ENCODE measurements around the gene CCNA1.
A peak's percentile ranks its signal among the peaks of the same experiment; 100 is the strongest.

Gene CCNA1

DNA sequence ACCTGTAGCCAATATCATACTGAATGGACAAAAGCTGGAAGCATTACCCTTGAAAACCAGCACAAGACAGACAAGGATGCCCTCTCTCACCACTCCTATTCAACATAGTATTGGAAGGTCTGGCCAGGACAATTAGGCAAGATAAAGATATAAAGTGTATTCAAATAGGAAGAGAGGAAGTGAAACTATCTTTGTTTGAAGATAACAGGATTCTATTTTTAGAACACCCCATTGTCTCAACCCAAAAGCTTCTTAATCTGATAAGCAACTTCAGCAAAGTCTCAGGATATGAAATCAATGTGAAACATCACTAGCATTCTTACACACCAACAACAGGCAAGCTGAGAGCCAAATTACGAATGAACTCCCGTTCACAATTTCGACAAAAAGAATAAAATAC lies 17.8 kb upstream of the CCNA1 start:
- Mint-ChIP-seq H3K27me3 (ENCODE audit: low read depth, poor library complexity) (no peaks in the 10 kb centered on the region), H3K4me3 (no peak overlapping the region), H3K4me1 (no peaks in the 10 kb centered on the region), H3K27ac (no peak overlapping the region), H3K9me3 (peaks cover 22% of the 10 kb centered on the region), H3K36me3 (ENCODE audit: low read depth) (no peaks in the 10 kb centered on the region)
- no peak for DNase-seq
- TF ChIP-seq, protein P1, sequence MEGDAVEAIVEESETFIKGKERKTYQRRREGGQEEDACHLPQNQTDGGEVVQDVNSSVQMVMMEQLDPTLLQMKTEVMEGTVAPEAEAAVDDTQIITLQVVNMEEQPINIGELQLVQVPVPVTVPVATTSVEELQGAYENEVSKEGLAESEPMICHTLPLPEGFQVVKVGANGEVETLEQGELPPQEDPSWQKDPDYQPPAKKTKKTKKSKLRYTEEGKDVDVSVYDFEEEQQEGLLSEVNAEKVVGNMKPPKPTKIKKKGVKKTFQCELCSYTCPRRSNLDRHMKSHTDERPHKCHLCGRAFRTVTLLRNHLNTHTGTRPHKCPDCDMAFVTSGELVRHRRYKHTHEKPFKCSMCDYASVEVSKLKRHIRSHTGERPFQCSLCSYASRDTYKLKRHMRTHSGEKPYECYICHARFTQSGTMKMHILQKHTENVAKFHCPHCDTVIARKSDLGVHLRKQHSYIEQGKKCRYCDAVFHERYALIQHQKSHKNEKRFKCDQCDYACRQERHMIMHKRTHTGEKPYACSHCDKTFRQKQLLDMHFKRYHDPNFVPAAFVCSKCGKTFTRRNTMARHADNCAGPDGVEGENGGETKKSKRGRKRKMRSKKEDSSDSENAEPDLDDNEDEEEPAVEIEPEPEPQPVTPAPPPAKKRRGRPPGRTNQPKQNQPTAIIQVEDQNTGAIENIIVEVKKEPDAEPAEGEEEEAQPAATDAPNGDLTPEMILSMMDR (IDR thresholded peaks at IDR 0.05) = no peak

DNA sequence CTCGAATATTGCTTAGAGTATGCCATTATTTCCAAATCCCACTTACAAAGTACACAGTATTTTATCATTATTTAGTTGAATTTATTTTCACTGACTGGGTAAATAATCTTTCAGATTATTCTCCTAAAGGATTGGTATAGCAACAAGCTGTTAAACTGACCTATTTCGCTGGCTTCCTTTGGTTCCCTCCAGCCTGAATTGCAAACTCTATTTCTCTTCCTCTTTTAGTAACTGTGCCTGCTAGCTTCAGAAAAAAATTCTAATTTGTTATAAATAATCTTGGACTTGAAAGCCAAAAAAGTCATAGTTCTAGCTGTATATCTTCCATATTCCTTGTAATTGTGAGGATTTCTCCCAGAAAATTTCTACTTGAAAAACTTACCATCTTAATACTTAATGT lies 15.0 kb upstream of the CCNA1 start:
- Mint-ChIP-seq H3K4me1 (no peaks in the 10 kb centered on the region), H3K9me3 (peaks cover 22% of the 10 kb centered on the region), H3K36me3 (ENCODE audit: low read depth) (no peaks in the 10 kb centered on the region), H3K27ac (no peak overlapping the region), H3K27me3 (ENCODE audit: low read depth, poor library complexity) (peaks cover 8% of the 10 kb centered on the region), H3K4me3 (no peak overlapping the region)
- TF ChIP-seq, protein P1 (IDR thresholded peaks at IDR 0.05) = no peak
- no peak for DNase-seq

DNA sequence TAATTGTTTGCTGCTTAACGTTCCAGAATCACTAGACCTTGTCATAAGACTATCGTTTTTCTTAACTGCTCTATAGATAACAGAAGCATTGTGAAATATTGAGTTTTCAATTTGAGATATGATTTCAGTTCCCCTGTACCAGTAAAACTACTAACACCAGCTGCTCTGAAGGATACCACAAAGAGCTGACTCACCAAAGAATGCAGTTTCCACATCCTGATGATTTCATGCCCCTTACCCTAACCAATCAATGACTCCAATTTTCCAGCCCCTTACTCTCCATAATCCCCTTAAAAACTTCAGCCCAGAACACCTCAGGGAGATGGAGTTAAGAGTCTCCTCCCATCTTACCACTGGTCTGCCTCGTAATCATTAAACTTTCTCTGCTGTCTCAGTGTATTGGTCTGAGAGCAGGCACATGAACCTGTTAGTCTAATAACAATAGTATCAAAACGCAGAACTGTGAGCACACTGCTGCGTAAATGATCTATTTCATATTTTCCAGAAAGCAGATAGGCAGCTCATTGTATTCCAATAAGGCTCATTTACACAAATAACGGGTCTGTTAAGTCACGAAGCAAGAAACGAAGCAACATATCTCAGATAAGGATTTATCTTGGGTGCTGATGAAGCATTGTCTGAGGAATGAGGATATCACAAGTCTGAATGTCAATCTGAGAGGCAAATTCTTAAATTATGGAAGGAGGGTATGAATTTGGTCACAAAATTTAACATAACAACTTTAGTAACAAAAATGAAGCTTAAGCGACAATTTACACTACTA lies 14.1 kb upstream of the CCNA1 start:
- DNase-seq = no peak

DNA sequence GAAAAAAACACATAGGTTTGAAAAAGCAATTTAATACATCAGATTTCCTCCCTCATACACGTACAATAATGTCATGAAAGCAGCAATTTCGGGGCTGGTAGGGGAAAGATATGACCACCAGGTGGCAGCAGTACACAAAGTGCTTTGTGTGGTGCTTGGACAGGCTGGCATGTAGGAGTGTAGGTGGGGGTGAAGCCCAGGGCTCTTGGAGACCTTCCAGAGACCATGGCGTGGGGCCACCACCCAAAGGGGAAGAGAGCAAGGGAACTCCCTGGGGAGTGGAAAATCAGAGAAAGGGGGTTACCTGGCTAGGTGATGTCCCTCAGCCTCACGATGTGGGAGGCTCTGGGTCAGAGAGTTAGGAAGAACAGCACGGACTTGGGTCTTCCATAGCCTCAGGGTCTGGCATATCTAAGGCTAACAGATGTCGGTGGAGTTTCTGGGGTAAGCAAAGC lies 11.8 kb upstream of the CCNA1 start:
- Mint-ChIP-seq H3K9me3 (peaks cover 14% of the 10 kb centered on the region), H3K4me3 (no peak overlapping the region), H3K27ac (no peak overlapping the region), H3K27me3 (ENCODE audit: low read depth, poor library complexity) (peaks cover 13% of the 10 kb centered on the region), H3K4me1 (no peaks in the 10 kb centered on the region), H3K36me3 (ENCODE audit: low read depth) (no peaks in the 10 kb centered on the region)
- TF ChIP-seq, protein P1 (IDR thresholded peaks at IDR 0.05) = peak; percentile 85
- DNase-seq = peak; percentile 82

More for the DNA sequence above, 14.1 kb upstream of the CCNA1 start:
- Mint-ChIP-seq H3K4me3 (no peak overlapping the region), H3K27ac (no peak overlapping the region), H3K9me3 (peaks cover 22% of the 10 kb centered on the region), H3K36me3 (ENCODE audit: low read depth) (no peaks in the 10 kb centered on the region), H3K27me3 (ENCODE audit: low read depth, poor library complexity) (peaks cover 8% of the 10 kb centered on the region), H3K4me1 (no peaks in the 10 kb centered on the region)
- TF ChIP-seq, protein P1 (IDR thresholded peaks at IDR 0.05) = no peak

DNA sequence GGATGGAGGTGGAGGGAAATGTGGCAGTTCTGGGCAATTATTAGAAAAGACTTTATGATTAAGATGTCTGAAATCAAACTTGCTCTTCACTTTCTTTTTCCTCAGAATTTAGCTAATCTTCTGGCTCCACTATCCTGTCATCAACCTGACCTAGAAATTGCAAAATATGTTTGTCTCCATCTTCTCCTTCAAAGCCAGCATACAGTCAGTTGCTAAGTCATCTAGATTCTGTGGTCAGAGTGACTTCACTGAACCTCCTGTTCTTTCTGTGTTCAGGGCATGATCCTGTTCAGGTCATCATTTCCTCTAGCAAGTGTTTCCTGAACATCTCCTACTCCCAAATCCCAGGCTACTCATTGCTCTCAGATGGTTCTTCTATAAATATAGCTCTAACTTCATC lies 10.8 kb upstream of the CCNA1 start:
- DNase-seq = no peak
- H3K27ac Mint-ChIP-seq = no peak overlapping the region
- H3K4me3 Mint-ChIP-seq = no peak overlapping the region
- peaks cover 20% of the 10 kb centered on the region for H3K9me3 Mint-ChIP-seq
- TF ChIP-seq, protein P1 (IDR thresholded peaks at IDR 0.05) = no peak
- H3K4me1 Mint-ChIP-seq = no peaks in the 10 kb centered on the region
- no peaks in the 10 kb centered on the region for H3K36me3 Mint-ChIP-seq (ENCODE audit: low read depth)
- peaks cover 18% of the 10 kb centered on the region for H3K27me3 Mint-ChIP-seq (ENCODE audit: low read depth, poor library complexity)

DNA sequence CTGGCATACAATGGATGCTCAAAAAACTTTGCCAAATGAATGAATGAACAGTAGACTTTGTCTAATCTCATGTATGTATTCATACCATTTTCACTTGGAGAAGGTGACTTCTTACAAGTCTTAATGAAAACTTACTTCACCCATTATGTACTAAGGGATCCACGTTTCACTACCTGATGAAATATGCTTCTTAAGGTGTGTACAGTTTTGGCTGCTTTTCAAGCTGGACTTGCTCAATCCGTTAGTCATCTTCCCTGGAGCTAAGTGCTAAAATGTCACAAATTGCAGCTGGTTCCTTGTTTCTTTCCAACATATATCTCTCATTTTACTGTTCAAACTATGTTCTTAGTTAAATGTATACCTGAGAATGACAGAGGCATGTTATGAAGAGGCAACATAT lies 4.2 kb upstream of the CCNA1 start:
- DNase-seq = no peak
- Mint-ChIP-seq H3K9me3 (peaks cover 34% of the 10 kb centered on the region), H3K27me3 (ENCODE audit: low read depth, poor library complexity) (peaks cover 74% of the 10 kb centered on the region), H3K27ac (no peak overlapping the region), H3K4me3 (no peak overlapping the region), H3K4me1 (peaks cover 13% of the 10 kb centered on the region), H3K36me3 (ENCODE audit: low read depth) (no peaks in the 10 kb centered on the region)
- TF ChIP-seq, protein P1 (IDR thresholded peaks at IDR 0.05) = no peak

All from nephron progenitor cell (in vitro differentiated cells).